GM19395 (cell line): Measurements from ENCODE around the gene MEAK7.

Source experiments
- ATAC-seq: cut with Tn5 transposase; IDR thresholded peaks from one replicate; pipeline ENCODE4 v1.9.1; 2021; ENCODE audit warnings: mild to moderate bottlenecking, moderate library complexity; ENCODE audit not compliant: unreplicated experiment

MEAK7 gene

GRCh38 chr16:84504420-84505248, at the start of gene MEAK7:
MEAK7 (minus strand) TSS chr16:84504659; CDS start chr16:84498086, 6,573 bp downstream.
- ATAC-seq = peak; percentile 95

- ATAC-seq = no peak
Observed at GRCh38 chr16:84553873-84554399, 49.5 kb upstream of the MEAK7 start.

- no peak for ATAC-seq
Observed at GRCh38 chr16:84552135-84552534, 47.7 kb upstream of the MEAK7 start.

GRCh38 chr16:84550096-84550495, 45.6 kb upstream of the MEAK7 start:
- ATAC-seq = no peak

- no peak for ATAC-seq
Observed at GRCh38 chr16:84548971-84549844, 44.7 kb upstream of the MEAK7 start.

- no peak for ATAC-seq
Observed at GRCh38 chr16:84548508-84548907, 44.0 kb upstream of the MEAK7 start.

GRCh38 chr16:84547546-84548061, 43.1 kb upstream of the MEAK7 start:
- ATAC-seq = no peak

GRCh38 chr16:84546669-84547545, 42.4 kb upstream of the MEAK7 start:
- ATAC-seq = no peak

- ATAC-seq = no peak
Observed at GRCh38 chr16:84545114-84545737, 40.8 kb upstream of the MEAK7 start.

- ATAC-seq = no peak
Observed at GRCh38 chr16:84544031-84544773, 39.7 kb upstream of the MEAK7 start.

GRCh38 chr16:84543253-84543652, 38.8 kb upstream of the MEAK7 start:
- no peak for ATAC-seq

- ATAC-seq = no peak
Observed at GRCh38 chr16:84541999-84542817, 37.7 kb upstream of the MEAK7 start.

- no peak for ATAC-seq
Observed at GRCh38 chr16:84540194-84540593, 35.7 kb upstream of the MEAK7 start.

GRCh38 chr16:84538222-84538840, 33.9 kb upstream of the MEAK7 start:
- no peak for ATAC-seq

- no peak for ATAC-seq
Observed at GRCh38 chr16:84537491-84538151, 33.2 kb upstream of the MEAK7 start.

- no peak for ATAC-seq
Observed at GRCh38 chr16:84535851-84536250, 31.4 kb upstream of the MEAK7 start.

- no peak for ATAC-seq
Observed at GRCh38 chr16:84535408-84535807, 30.9 kb upstream of the MEAK7 start.
